DND-41 (cell line): ENCODE results near the gene SIKE1.

Source experiments
- CTCF ChIP-seq: IDR thresholded peaks from 2 replicates; pipeline ENCODE4 v1.5.1; 2012; ENCODE audit warnings: borderline replicate concordance, low read length, moderate library complexity, mild to moderate bottlenecking; ENCODE audit not compliant: poor library complexity, severe bottlenecking; ENCODE audit errors: extremely low read depth
- EZH2 ChIP-seq: IDR thresholded peaks from 3 replicates; pipeline ENCODE4 v1.6.1; 2012; ENCODE audit warnings: borderline replicate concordance, low read depth, mild to moderate bottlenecking, moderate library complexity, low read length, inconsistent platforms; ENCODE audit not compliant: severe bottlenecking

- TF ChIP-seq EZH2: no peak
- no peak for TF ChIP-seq CTCF
Measured at GRCh38 chr1:114794038-114794437, 13.6 kb upstream of the SIKE1 start.
